Activated CD8-positive, alpha-beta memory T cell treated with anti-CD3 and anti-CD28 coated beads, Interleukin-2, amount 50 U/mL, for 4 hours (primary cell): ENCODE data around the gene PTGR2.
"Not testable (repeated sequence)": the region's sequence is repeated elsewhere in the genome, so short reads cannot be mapped to it uniquely, and the experiment has no call there.

Experiments used
- DNase-seq: peaks from one replicate; pipeline ENCODE4 v3.0.0-alpha.2; 2020

The PTGR2 gene

DNA sequence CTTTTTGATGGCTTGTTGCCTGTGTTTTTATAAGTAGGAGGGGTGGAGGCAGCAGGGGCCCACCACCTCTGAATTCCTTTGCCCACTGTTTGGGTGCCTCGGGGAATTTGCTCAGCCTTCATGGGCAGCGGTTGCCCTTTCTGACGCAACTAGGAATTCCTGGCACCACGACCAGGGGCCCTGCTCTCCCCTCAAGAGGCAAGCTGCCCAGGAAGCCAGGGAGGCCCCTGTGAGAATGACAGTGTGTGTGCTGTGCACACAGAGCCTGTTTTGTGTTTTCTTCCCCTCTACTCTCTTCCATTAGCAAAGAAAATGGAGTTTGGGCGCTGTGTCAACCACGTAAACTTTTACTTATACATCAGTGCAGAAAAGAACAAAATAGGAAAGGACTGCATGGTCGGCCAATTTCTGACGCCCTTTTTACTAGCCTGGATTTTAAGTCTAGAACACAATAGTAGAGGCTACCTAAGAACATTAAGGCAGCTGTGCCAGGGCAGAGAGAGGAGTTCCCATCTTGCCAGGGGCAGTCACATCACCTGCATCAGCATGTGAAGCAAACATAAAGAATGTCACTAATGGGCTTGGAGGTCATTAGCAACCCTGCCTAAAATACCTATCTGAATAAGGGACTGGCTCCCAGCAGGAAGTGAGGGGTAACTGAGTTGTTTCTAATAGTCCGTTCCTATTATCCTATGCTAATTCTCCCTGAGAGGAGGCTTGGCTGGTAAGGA, 17.9 kb upstream of the PTGR2 start:
- DNase-seq, result no peak

DNA sequence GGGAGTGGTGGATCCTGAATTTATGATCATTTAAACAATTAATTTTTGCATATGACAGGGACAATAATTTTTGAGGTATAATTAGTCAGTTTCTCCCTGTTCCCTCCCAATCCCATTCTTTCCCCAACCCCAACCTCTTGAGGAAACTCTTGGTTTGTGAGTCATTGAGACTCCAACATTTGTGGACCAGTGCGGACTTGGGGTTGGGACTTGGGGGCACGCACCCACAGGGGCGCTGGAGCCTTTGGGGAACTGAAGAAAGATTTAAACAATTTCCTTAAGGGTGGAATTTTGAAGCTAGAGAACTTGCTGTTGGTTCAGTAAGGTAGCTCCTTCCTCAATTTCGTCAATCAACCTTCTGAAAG, 17.4 kb upstream of the PTGR2 start:
- DNase-seq, result no peak

DNA sequence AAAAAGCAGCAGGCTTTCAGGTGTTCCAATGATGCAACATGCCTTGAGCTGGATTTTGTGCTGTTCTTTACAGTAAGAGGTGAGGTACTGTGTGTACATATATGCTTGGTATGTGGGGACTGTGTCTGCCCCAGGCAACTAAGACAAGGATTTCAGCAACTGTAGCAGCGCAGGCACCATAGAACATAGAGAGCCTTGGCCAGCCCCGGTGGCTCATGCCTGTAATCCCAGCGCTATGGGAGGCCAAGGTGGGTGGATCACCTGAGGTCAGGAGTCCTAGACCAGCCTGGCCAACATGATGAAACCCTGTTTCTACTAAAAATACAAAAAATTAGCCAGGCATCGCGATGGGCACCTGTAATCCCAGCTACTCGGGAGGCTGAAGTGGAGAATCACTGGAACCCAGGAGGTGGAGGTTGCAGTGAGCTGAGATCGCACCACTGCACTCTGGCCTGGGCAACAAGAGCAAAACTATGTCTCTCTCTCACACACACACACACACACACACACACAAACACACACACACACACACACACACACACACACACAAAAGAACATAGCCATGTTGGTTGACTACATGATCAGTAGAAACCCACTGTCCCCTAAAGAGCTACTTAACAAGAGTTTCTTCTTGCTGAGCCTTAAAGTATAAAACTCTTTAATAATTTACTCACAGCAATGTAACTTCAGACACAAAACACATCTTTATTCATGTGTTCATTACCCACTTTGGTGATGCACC, 13.2 kb upstream of the PTGR2 start:
- DNase-seq, result not testable (repeated sequence)

DNA sequence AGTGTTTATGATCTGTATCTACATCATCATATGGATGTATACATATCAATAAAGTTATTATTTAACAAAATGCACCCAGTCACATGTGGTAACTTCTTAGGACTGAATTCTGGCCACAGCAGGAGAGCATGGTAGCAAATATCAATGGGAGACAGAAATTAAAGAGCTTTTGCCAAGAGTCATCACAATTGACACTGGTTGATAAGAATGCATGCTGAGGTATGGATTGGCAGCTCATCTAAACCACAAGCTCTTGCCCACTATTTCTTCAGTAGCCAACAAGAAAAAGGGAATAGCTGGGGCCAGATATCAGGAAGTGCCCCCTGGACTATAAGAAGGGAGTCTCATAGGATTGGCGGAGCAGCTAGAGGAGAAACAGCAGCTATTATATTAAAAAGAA, 9.4 kb upstream of the PTGR2 start:
- DNase-seq, result no peak

DNA sequence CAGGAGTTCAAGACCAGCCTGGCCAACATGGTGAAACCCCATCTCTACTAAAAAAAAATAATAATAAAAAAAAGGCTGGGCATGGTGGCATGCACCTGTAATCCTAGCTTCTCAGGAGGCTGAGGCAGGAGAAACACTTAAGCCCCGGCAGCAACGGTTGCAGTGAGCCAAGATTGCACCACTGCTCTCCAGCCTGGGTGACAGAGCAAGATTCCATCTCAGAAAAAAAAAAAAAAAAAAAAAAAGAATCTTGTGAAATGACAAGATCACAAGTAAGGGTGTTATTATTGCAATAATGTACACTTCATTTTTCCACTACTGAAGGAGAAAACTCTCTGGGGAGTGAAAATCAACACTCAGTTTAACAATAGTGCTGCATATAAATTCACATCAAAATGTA, 8.8 kb upstream of the PTGR2 start:
- no peak for DNase-seq

DNA sequence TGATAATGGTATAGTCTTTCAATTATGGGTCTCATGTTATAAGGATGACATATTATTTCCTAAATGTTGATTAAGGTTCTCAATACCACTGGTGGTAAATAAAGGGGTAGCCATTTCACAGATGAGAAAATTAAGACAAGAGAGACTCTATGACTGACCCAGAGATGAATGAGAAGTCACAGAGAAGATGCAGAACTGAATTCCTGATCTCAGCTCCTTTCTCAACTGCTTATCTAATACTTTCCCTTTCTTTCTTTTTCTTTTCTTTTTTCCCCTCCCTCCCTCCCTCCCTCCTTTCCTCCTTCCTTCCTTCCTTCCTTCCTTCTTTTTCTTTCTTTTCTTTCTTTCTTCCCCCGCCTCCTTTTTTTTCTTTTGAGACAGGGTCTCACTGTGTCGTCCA, 8.3 kb upstream of the PTGR2 start:
- no peak for DNase-seq

DNA sequence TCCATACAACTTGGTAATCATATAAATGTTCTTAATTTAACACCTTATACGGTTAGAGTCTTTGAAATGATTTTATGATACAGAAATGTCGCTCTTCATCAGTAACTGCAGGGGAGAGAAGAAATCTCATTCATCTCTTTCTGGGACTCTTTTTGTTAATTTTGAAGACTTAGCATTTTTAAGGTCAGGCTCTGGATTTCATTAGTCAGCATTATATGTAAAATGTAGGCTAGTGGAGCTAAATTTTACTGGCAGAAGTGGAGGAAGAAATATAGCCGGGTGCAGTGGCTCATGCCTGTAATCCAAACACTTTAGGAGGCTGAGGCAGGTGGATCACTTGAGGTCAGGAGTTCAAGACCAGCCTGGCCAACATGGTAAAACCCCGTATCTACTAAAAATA, 4.7 kb upstream of the PTGR2 start:
- no peak for DNase-seq

DNA sequence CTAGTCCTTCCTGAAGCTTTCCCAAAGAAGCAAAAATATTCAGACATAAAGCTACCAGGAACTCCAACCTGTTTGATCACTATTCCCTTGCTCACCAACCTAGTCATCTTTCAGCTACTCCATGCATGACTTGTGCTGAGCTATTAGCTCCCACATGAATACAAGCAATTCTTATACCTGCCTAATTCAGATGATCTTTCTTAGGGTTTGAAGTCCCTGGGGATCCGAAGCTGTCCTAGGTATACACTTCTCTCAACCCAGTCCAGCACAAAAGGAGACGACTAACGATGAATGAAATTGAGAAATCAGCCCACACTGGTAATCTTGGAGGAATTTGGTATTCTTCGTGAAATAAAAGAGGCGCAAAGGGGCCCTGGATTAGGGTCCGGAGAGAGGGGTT, 631 bp upstream of the PTGR2 start:
- DNase-seq, result no peak

DNA sequence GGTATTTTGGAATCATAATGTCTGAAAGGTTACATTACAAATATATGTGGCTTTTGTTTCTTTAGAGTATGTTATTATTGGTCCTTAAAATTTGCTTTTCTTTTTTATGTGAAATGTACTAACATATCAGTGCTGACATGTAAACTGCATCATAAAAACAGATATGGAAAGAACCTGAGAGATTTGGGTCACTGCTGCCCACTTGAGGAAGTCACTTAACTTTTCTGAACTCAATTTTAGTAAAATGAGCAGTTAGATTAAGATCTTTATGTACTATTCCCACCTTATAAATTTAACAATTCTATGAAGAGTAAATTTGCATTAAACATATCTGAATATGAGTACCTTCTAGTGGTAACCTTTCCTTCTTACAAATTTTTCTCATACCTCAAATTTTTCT, 7.5 kb downstream of the PTGR2 start:
- DNase-seq, result no peak

DNA sequence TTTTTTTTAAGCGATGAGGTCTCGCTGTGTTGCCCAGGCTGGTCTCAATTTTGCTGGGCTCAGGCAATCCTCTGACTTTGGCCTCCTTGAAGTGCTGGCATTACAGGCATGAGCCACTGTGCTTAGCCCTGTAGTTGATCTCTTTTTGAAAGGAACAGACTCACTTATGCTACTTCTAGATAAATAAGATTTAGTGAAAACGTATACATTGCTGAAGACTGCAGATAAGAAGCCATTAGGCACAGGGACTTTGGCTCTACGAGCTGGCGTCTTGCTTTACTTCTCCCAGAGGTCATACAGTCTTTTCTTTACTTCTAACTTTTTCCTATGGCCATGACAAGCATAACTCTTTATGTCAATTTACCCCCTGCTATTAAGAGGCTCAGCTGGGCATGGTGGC, 9.4 kb downstream of the PTGR2 start:
- DNase-seq, result no peak

DNA sequence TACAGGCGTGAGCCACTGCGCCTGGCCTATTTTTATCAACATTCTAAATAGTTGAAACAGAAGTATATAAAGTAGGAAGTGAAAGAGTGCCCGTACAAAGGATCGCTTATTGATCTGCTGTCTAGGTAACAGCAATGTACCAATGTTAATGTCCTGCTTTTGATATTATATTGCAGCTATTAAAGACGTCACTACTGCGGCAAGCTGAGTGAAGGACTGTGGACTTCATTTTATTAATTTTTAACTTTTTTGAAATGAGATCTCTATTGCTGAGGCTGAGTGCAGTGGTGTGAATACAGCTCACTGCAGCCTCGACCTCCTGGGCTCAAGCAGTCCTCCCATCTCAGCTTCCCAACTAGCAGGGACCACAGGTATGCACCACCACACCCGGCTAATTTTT, 10.8 kb downstream of the PTGR2 start:
- no peak for DNase-seq

DNA sequence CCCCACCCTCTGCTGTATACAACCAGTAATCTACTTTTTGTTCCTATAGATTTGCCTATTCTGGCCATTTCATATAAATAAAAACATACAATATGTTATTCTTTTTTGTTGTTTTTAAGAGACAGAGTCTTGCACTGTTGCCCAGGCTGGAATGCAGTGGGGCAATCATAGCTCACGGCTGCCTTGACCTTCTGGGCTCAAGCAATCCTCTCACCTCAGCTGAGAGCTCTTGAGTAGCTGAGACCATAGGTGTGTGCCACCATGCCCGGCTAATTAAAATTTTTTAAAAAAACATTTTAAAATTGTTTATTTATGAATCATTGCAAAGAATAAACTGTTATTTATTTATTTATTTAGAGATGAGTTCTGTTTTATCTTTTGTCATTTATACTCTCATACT, 11.6 kb downstream of the PTGR2 start:
- no peak for DNase-seq

DNA sequence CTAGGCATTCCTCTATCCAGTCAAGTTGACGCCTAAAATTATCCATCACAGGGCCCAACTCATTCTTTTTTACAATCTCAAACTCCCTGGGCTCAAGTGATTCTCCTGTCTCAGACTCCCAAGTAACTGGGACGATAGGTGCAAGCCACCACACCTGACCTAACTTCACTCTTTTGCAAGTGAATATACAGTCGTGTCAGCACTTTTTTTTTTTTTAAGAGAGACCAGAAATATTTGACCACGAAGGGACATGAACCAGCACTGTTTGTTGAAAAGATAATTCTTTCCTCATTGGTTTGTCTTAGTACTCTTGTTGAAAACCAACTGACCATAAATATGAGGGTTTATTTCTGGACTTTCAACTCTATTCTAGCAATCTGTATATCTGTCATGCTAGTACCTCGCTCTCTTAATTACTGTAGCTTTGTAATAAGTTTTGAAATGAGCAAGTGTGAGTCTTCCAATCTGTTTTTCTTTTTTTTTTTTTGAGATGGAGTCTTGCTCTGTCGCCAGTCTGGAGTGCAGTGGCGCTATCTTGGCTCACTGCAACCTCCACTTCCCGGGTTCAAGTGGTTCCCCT, 14.0 kb downstream of the PTGR2 start:
- DNase-seq, result no peak

DNA sequence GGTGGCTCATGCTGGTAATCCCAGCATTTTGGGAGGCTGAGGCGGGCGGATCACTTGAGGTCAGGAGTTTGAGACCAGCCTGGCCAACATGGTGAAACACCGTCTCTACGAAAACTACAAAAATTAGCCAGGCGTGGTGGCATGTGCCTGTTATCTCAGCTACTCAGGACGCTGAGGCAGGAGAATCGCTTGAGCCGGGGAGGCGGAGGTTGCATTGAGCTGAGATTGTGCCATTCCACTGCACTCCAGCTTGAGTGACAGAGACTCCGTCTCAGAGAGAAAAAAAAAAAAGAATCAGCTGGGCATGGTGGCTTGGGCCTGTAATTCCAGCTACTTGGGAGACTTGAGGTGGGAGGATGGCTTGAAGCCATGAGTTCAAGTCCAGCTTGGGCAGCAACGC, 18.1 kb downstream of the PTGR2 start:
- DNase-seq, result not testable (repeated sequence)

DNA sequence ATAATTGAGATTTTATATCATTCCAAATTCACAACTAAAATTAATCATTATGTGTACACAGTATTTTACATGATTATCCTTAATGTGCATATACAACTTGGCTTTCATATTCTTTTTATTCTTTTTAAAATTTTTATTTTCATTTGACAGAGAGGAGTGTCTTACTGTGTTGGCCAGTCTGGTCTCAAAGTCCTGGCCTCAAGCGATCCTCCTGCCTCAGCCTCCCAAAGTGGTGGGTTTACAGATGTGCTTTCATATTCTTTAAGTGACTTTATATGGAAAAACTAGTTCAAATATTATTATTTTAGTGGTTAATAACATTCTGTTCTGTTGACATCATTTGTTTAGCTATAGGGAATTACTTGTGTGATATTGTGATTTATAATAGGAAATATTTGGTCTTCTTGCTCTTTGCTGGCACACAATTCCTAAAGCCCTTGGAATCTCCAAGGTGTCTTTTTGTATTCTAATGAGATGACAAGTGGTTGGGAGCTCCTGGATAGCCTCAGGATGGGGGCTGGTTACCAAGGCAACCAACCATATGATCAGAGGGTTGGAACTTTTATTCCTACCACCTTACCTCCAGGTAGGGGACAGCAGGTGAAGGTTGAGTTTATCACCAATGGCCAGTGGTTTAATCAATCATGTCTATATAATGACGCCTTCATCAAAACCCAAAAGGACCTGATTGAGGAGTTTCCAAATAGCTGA, 19.0 kb downstream of the PTGR2 start:
- no peak for DNase-seq

DNA sequence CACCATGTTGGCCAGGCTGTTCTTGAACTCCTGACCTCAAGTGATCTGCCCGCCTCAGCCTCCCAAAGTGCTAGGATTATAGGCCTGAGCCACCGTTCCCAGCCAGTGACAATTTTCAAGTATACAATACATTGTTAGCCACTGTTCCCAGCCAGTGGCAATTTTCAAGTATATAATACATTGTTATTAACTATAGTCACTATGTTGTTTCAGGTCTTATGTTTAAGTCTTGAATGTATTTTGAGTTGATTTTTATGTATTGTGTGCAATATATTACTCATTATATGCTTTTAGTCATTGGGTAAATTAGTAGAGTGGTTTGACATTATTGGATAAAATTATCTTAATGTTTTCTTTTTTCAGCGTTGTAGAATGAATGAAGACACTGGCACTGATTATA, 22.0 kb downstream of the PTGR2 start:
- no peak for DNase-seq

DNA sequence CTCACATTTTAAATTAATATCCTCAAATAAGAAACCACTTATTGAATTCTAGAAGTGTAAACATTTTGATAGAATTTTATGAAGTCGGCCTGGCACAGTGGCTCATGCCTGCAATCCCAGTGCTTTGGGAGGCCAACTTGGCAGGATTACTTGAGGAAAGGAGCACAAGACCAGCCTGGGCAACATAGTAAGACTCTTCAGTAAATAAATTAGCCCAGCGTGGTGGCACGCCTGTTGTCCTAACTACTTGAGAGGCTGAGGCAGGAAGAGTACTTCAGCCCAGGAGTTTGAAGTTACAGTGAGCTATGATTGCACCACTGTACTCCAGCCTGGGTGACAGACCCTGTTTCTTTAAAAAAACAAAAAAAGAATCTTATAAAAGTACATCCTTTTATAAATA, 26.2 kb downstream of the PTGR2 start:
- DNase-seq, result no peak

DNA sequence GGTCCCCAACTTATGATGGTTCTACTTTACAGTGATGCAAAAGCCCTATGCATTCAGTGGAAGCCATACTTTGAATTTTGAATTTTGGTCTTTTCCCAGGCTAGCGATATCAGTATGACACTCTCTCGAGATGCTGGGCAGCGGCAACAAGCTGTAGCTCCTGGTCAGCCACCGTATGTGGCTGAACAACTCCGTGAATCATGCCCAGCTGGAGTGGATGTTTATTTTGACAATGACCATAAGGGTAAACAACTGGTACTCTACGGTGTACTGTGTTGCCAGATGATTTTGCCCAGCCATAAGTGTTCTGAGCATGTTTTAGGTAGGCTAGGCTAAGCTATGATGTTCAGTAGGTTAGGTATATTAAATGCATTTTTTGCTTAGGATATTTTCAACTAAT, 26.8 kb downstream of the PTGR2 start:
- no peak for DNase-seq

DNA sequence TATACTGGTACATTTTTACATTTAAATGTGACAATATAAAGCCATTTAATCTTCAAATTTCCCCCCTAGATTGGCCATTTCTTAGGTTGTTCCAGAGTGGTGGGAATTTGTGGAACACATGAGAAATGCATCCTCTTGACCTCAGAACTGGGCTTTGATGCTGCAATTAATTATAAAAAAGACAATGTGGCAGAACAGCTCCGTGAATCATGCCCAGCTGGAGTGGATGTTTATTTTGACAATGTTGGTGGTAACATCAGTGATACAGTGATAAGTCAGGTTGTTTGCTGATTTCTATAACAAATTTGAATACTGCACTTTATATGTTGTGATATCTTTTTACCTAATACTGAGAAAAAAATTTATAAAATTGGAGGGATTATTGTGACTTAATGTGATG, 27.4 kb downstream of the PTGR2 start:
- DNase-seq, result no peak

DNA sequence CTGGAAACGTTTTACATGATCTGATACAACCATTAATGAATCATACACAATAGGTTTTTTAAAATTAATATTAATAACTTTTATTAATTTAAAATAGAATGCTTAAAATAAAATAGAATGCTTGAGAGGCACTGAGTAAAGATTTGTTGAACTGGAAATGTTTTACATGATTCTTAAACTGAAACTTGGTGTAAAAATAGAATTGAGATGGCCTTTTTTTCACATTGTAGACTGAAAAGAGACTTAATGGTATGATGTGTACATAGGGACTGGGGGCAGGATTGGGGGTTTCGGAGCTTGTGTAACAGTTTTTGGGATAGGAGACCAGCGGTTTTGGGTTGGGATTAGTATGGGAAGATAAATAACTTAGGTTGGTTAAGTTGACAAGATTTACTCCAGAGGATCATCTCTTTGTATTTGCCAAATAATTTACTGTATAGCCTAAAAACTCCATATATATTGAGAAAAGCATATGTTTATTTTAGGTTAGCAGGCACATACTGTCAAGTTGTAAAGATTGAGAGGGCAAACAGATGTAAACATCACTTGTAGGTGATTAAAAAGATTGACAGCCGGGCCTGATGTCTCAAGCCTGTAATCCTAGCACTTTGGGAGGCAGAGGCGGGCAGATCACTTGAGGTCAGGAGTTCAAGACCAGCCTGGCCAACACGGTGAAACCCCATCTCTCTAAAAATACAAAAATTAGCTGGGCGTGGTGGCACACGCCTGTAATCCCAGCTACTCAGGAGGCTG, 33.0 kb downstream of the PTGR2 start:
- no peak for DNase-seq

DNA sequence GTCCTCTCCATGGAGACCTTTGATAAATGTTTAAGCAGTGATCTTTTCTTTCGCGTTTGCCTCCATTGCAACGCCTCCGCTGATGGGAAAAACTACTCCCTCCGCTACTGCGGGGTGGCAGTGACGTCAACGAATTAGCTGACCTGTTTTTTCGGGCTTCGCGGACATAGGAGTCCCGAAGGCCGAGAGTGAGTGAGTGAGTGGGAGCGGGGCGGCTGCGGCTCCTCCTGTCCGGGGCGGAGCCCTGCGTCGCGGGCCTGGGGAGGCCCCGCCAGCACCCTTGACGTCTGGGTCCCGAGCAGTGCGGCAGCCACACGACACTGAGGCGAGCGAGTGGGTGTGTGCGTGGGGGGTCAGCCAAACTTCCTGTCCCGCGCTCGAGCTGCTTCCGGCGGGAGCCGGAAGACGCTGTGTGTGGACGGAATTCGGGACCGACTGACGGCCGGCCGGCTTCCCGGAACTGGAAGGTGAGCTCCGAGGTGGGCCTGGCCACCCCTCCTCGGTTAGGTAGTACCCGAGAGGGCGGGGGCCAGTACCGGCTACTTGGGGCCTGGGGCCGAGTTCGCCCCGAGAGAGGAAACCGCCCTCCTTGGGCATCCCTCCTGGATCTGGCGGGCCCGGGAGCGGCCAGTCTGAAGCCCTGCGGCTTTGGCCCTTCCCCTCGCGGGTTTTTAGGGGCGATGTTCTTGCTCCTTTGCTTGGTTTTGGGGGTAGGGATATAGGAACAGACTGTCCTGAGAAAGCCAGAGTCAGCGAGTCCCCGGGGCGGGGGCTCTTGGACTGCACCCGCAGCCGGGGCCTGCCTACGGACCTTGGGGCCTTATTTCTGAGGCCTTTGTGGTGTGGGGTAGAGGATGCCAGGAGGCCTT, 35.1 kb downstream of the PTGR2 start, which contains the start of gene ZNF410:
ZNF410 (plus strand) TSS at position 411 of the 869 bp plus-strand sequence. CDS start 5,317 bp downstream, outside the sequence.
- peak; percentile 88 for DNase-seq

DNA sequence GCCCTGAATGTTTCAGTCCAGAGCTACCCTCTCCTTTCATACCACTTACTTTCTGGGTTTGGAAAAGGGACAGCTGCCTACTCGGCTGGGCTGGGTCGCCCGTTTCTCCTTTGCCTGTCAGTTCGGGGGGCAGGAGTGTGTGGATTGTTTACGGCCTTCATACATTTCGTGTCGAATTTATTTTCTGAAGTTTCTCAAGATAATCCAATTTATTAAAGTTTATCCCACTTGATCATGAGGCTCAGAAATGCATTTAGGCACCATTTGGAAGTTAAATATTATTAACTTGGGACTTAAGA, 35.6 kb downstream of the PTGR2 start:
- DNase-seq, result no peak
